Left lung (tissue), 10 donors: ENCODE data around the gene BTBD9. TPM values are rescaled to one million over a fixed set of nuclear protein-coding genes. Genes with fewer than 3 reads are reported as not detected.

Experiments used
- ATAC-seq: fragments of 200-7000 bp; cut with Tn5 transposase; one replicate; pipeline ENCODE4 v1.9.1; 2020; ENCODE audit warnings: moderate library complexity
- DNase-seq, 4 donors: peaks; one replicate each; pipeline ENCODE4 v3.0.0-alpha.2; 2013 to 2020
- H3K27ac ChIP-seq, 2 donors: fragments of 200-600 bp; sonication (generic) in 1 of 2; one replicate each; pipeline versions ENCODE4 v1.5.0 to v1.8.0; 2020 to 2021
- H3K27me3 ChIP-seq, 2 donors: fragments of 200-600 bp; sonication (generic) in 1 of 2; one replicate each; pipeline versions ENCODE4 v1.5.0 to v1.8.0; 2020 to 2021
- H3K36me3 ChIP-seq, 2 donors: fragments of 200-600 bp; sonication (generic) in 1 of 2; one replicate each; pipeline versions ENCODE4 v1.5.0 to v1.8.0; 2020 to 2021
- H3K4me1 ChIP-seq, 2 donors: fragments of 200-600 bp; one replicate each; pipeline ENCODE4 v1.8.0; 2021
- H3K4me3 ChIP-seq, 2 donors: fragments of 200-600 bp; sonication (generic) in 1 of 2; one replicate each; pipeline versions ENCODE4 v1.5.0 to v1.8.0; 2020 to 2021; ENCODE audit warnings: mild to moderate bottlenecking in 1 of 2
- H3K9me3 ChIP-seq, 2 donors: fragments of 200-600 bp; sonication (generic) in 1 of 2; one replicate each; pipeline versions ENCODE4 v1.5.0 to v1.8.0; 2020 to 2021
- intact Hi-C, 2 donors: fragments of 100-400 bp; cut with DNase I; formaldehyde crosslinking; loops; one replicate each; pipeline versions ENCODE4 v1.11.2 to v1.14.2; 2022
- polyA plus RNA-seq, 6 donors: library from polyadenylated mRNA; unstranded; fragments of 120-200 nt; gene quantifications; one replicate each; pipeline ENCODE4 v1.2.1, GENCODE V29; 2013; ENCODE audit not compliant: insufficient read length in 6 of 6
- total RNA-seq, 2 donors: library from RNA; stranded (reverse); fragmentation: NEBNext Ultra II Directional; extraction: Animal tissue kit (Norgen Biotek cat#: 25700); gene quantifications; one replicate each; pipeline ENCODE4 v1.2.1, GENCODE V29; 2021
- TF ChIP-seq, protein P1 (sequence below), 2 donors: fragments of 200-600 bp; sonication (generic) in 1 of 2; IDR thresholded peaks; one replicate each; pipeline versions ENCODE4 v1.5.0 to v1.8.0; 2021; ENCODE audit warnings: antibody characterized with exemption in 2 of 2
- donor health status: DM: no; HTN: yes; CAD: no.
- donor health status: DM: no; HTN: no; CAD: no.

Gene BTBD9
- total and polyA plus RNA-seq, 8 donors = 14.2 to 44.0 (median 16.0) TPM

DNA sequence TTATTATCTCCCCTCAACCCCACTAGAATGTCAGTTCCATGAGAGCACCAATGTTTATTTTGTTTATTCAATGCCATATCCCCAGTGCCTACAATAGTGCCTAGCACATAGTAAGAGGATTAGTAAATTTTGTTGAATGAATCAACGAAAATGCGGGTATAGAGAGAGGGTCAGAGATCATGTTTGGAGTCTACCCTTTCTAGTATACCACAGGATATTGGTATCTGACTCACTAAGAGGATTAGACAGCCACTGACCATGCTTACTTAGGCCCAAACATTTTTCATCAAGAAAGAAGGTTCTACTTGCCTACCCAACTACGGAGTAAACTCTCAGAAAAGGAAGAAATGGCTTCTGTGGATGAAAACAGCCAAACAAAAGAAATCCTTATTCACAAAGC lies 356.8 kb downstream of the BTBD9 start:
- DNase-seq = no peak
- H3K27me3 ChIP-seq = no peaks in the 10 kb centered on the region
- H3K4me3 ChIP-seq = no peak overlapping the region
- H3K36me3 ChIP-seq = peaks cover 0 to 8% of the 10 kb centered on the region in 2 donors
- no peaks in the 10 kb centered on the region for H3K4me1 ChIP-seq
- intact Hi-C loops = no loop called here
- ATAC-seq = no peak
- H3K9me3 ChIP-seq = no peaks in the 10 kb centered on the region
- H3K27ac ChIP-seq = no peak overlapping the region
- TF ChIP-seq, protein P1, sequence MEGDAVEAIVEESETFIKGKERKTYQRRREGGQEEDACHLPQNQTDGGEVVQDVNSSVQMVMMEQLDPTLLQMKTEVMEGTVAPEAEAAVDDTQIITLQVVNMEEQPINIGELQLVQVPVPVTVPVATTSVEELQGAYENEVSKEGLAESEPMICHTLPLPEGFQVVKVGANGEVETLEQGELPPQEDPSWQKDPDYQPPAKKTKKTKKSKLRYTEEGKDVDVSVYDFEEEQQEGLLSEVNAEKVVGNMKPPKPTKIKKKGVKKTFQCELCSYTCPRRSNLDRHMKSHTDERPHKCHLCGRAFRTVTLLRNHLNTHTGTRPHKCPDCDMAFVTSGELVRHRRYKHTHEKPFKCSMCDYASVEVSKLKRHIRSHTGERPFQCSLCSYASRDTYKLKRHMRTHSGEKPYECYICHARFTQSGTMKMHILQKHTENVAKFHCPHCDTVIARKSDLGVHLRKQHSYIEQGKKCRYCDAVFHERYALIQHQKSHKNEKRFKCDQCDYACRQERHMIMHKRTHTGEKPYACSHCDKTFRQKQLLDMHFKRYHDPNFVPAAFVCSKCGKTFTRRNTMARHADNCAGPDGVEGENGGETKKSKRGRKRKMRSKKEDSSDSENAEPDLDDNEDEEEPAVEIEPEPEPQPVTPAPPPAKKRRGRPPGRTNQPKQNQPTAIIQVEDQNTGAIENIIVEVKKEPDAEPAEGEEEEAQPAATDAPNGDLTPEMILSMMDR (IDR thresholded peaks at IDR 0.05) = no peak

DNA sequence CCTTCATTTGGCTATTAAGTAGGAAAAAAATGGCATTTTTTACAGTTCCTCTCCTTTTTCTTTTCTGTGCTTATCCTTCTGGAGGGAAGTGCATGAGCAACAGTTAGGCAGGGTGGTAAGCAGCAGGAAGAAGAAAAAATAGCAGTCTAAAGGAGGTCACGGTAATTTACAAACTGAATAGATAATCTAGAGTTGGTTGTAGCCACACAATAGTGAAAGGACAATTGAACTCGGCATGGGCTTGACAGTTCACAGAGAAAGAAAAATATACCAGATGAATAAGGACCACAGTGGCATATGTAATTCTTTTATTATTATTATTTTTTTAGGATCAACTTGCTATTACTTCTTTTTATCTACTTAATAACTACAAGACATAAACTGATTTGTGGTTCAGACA lies 358.6 kb downstream of the BTBD9 start:
- Histone ChIP-seq H3K27me3 (no peaks in the 10 kb centered on the region), H3K36me3 (no peaks in the 10 kb centered on the region), H3K9me3 (no peaks in the 10 kb centered on the region), H3K4me3 (no peak overlapping the region), H3K27ac (no peak overlapping the region), H3K4me1 (no peaks in the 10 kb centered on the region)
- ATAC-seq (no peak), DNase-seq (no peak)
- intact Hi-C loops = no loop called here
- TF ChIP-seq, protein P1 (IDR thresholded peaks at IDR 0.05) = no peak

DNA sequence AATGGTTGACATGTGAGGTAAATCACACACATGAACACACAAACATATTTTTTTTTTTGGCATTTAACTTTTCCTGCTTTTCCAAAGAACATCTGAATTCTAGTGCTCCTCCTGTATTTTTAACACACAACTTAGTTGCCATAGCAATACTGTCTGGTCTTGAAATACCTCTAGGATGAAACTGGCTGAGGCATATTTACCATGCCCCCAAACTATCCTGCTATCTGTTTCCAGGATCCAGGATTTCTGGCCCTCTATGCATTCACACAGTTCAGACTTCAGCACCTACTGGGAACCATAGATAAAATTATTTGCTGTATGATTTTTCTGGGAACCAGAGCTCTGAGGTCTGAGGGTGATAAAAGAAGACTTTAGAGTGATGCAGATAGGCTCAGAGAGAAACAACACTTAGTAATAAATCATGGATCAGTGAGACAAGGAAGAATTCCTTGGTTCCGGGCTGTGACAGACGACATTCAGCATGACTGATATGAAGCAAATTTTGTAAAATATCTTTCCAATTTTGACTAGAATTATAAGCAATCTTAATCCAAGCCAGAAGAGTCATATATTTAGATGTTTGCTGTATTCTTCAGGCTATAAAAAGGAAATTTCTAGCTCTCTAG lies 359.7 kb downstream of the BTBD9 start:
- DNase-seq (no peak), ATAC-seq (no peak)

DNA sequence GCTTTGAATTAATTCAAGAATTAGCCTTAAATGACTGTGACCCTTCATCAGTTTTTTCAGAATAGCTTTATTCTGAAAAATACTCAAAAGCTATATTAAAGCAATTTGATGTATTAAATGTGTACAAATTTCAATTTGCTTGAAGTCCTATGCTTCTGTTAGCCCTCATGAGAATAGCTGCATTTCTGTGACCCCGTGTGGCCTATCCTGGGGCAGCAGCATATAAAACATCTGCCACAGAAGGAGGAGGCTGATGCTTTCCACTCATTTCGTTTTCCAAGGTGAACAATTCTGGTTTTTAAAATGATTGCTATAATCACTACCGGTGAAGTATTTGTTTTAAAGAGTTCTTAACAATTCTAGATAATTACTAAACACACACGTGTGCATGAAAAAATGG lies 360.3 kb downstream of the BTBD9 start:
- no peaks in the 10 kb centered on the region for H3K9me3 ChIP-seq
- DNase-seq (no peak), ATAC-seq (no peak)
- H3K4me3 ChIP-seq = no peak overlapping the region
- no peaks in the 10 kb centered on the region for H3K36me3 ChIP-seq
- intact Hi-C loops = no loop called here
- H3K27ac ChIP-seq = no peak overlapping the region
- no peaks in the 10 kb centered on the region for H3K27me3 ChIP-seq
- no peaks in the 10 kb centered on the region for H3K4me1 ChIP-seq
- TF ChIP-seq, protein P1 (IDR thresholded peaks at IDR 0.05) = no peak

More for the DNA sequence above, 359.7 kb downstream of the BTBD9 start:
- no peaks in the 10 kb centered on the region for H3K4me1 ChIP-seq
- H3K36me3 ChIP-seq = no peaks in the 10 kb centered on the region
- TF ChIP-seq, protein P1 (IDR thresholded peaks at IDR 0.05) = no peak
- no peaks in the 10 kb centered on the region for H3K27me3 ChIP-seq
- intact Hi-C loops = no loop called here
- no peak overlapping the region for H3K4me3 ChIP-seq
- H3K27ac ChIP-seq = no peak overlapping the region
- H3K9me3 ChIP-seq = no peaks in the 10 kb centered on the region

DNA sequence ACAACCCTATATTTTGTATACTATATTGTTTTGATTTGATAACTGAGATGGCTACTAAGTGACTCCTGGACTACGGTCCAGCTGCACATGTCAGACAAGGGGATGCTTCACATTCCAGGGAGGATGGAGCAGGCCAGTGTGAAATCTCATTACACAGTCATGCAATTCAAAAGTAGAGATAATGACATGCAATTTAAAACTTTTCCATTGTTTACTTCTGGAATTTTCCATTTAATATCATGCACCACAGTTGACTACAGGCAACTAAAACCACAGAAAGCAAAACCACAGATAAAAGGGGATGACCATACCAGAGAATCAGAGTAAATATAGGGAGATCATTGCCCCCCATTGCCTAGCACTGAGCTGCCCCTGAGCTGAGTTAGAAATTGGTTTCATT lies 366.4 kb downstream of the BTBD9 start:
- intact Hi-C loops = no loop called here
- Histone ChIP-seq H3K27ac (no peak overlapping the region), H3K27me3 (no peaks in the 10 kb centered on the region), H3K36me3 (no peaks in the 10 kb centered on the region), H3K9me3 (no peaks in the 10 kb centered on the region), H3K4me1 (no peaks in the 10 kb centered on the region), H3K4me3 (no peak overlapping the region)
- TF ChIP-seq, protein P1 (IDR thresholded peaks at IDR 0.05) = no peak
- ATAC-seq (no peak), DNase-seq (no peak)
